GM13977 (cell line): ENCODE measurements around the gene LRIT1.

Experiments
- DNase-seq: peaks from one replicate; pipeline ENCODE4 v3.0.0; 2012; ENCODE audit warnings: low spot score
- CTCF ChIP-seq: IDR thresholded peaks from 2 replicates; pipeline ENCODE4 v1.5.1; 2012; ENCODE audit warnings: mild to moderate bottlenecking, control low read depth; ENCODE audit not compliant: insufficient read depth; ENCODE audit errors: extremely low read depth, missing control alignments
- in situ Hi-C: fragments of 300-500 bp; cut with MboI; formaldehyde crosslinking; loops from one replicate; pipeline ENCODE4 v1.12.0; 2022; ENCODE audit warnings: low sequenced_read_pairs, low pct_unique_long_range_greater_than_20kb, mixed read lengths, inconsistent platforms; ENCODE audit not compliant: unreplicated experiment

LRIT1 gene

GRCh38 chr10:84254552-84255478 lies 13.5 kb upstream of the LRIT1 start:
- in situ Hi-C loops = no loop called here
- TF ChIP-seq CTCF = no peak
- no peak for DNase-seq

GRCh38 chr10:84248794-84249193 lies 7.4 kb upstream of the LRIT1 start:
- DNase-seq = no peak
- TF ChIP-seq CTCF = no peak
- in situ Hi-C loops = no loop called here

- in situ Hi-C loops = no loop called here
- no peak for TF ChIP-seq CTCF
- no peak for DNase-seq
Measured at GRCh38 chr10:84247496-84247895, 6.2 kb upstream of the LRIT1 start.

GRCh38 chr10:84244651-84245270 lies 3.4 kb upstream of the LRIT1 start, which contains the start of gene RGR:
Gene RGR, plus strand, starts transcription at chr10:84245053. Its CDS starts 38 bp downstream, at chr10:84245091.
- no peak for DNase-seq

GRCh38 chr10:84243759-84244158 lies 2.4 kb upstream of the LRIT1 start:
- TF ChIP-seq CTCF = no peak
- in situ Hi-C loops = no loop called here
- DNase-seq = no peak

More at GRCh38 chr10:84244651-84245270, 3.4 kb upstream of the LRIT1 start, which contains the start of gene RGR:
- in situ Hi-C loops = no loop called here
- no peak for TF ChIP-seq CTCF

- in situ Hi-C loops = no loop called here
- no peak for DNase-seq
- no peak for TF ChIP-seq CTCF
Measured at GRCh38 chr10:84238909-84239308, 2.4 kb downstream of the LRIT1 start.
